Measurements from ENCODE around the gene GULP1. TPM values are rescaled to one million over a fixed set of nuclear protein-coding genes. Genes with fewer than 3 reads are reported as not detected.

Gene GULP1
- total RNA-seq, 1 experiment from 2014 or later: 76.0 TPM

DNA sequence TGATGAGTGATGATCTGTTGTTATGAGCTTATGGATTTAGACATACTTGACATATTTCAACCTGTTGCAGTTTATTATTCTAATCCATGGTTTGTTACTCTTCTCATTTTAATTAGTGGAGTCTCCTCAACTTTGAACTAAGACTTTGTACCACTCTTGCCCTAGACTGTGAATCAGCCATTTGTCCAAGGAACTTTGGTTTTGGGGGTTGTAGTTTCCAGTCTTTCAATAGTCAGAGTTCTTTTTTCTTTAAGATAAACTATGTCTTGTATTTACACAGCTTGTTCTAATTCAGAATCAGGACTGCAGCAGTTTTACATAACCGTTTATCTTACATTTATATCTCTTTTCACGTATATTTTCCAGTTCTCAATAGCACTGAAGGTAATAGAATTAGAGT is 133.6 kb downstream of the GULP1 start:
- intact Hi-C loops (cut with micrococcal nuclease): no loop called here

More for the DNA sequence above, 133.6 kb downstream of the GULP1 start:
- ChIA-PET CTCF (no interaction called here), RAD21 (ENCODE audit: low non-redundant PET in 1 of 2, low total read pairs in 2 of 2, uncharacterized antibody in 2 of 2, unreplicated experiment in 2 of 2) (no interaction called here), POLR2A (no interaction called here)
- H4K20me1 ChIP-seq (ENCODE audit: insufficient read depth): no peaks in the 10 kb centered on the region
- no peak overlapping the region for H2AFZ ChIP-seq (ENCODE audit: low read depth, low read length, poor library complexity, severe bottlenecking)
- H3K9me3 ChIP-seq (ENCODE audit: control insufficient read depth in 1 of 2, insufficient read depth in 1 of 2, low read depth in 1 of 2, low read length in 2 of 2): no peaks in the 10 kb centered on the region
- TF ChIP-seq POLR2AphosphoS5 (IDR thresholded peaks at IDR 0.05; ENCODE audit: low read depth, low read length): no peak
- TF ChIP-seq, protein P1, sequence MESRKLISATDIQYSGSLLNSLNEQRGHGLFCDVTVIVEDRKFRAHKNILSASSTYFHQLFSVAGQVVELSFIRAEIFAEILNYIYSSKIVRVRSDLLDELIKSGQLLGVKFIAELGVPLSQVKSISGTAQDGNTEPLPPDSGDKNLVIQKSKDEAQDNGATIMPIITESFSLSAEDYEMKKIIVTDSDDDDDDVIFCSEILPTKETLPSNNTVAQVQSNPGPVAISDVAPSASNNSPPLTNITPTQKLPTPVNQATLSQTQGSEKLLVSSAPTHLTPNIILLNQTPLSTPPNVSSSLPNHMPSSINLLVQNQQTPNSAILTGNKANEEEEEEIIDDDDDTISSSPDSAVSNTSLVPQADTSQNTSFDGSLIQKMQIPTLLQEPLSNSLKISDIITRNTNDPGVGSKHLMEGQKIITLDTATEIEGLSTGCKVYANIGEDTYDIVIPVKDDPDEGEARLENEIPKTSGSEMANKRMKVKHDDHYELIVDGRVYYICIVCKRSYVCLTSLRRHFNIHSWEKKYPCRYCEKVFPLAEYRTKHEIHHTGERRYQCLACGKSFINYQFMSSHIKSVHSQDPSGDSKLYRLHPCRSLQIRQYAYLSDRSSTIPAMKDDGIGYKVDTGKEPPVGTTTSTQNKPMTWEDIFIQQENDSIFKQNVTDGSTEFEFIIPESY (IDR thresholded peaks at IDR 0.05; ENCODE audit: extremely low read depth, insufficient replicate concordance, low read length): no peak
- TF ChIP-seq CEBPB (IDR thresholded peaks at IDR 0.05; ENCODE audit: low read depth): no peak
- TF ChIP-seq JUND (IDR thresholded peaks at IDR 0.05): no peak
- no peak for TF ChIP-seq SIN3A (IDR thresholded peaks at IDR 0.05; ENCODE audit: low read depth)
- no peak for TF ChIP-seq ZFX (IDR thresholded peaks at IDR 0.05)
- no peak for TF ChIP-seq EZH2 (IDR thresholded peaks at IDR 0.05)
- TF ChIP-seq, protein P2, sequence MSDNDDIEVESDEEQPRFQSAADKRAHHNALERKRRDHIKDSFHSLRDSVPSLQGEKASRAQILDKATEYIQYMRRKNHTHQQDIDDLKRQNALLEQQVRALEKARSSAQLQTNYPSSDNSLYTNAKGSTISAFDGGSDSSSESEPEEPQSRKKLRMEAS (IDR thresholded peaks at IDR 0.05): no peak
- TF ChIP-seq EGR1 (IDR thresholded peaks at IDR 0.05; ENCODE audit: low read depth): no peak
- no peak for TF ChIP-seq SP1 (IDR thresholded peaks at IDR 0.05; ENCODE audit: low read depth)
- TF ChIP-seq ZNF274 (IDR thresholded peaks at IDR 0.05; ENCODE audit: low read depth, low read length): no peak
- TF ChIP-seq TCF7L2 (IDR thresholded peaks at IDR 0.05; ENCODE audit: borderline replicate concordance, extremely low read depth, insufficient read depth, insufficient read length): no peak
- no peak for TF ChIP-seq POLR2A (IDR thresholded peaks at IDR 0.05; ENCODE audit: borderline replicate concordance, extremely low read depth, insufficient read depth, insufficient read length)
- TF ChIP-seq, protein P3, sequence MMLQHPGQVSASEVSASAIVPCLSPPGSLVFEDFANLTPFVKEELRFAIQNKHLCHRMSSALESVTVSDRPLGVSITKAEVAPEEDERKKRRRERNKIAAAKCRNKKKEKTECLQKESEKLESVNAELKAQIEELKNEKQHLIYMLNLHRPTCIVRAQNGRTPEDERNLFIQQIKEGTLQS (IDR thresholded peaks at IDR 0.05): no peak
- TF ChIP-seq RAD21 (IDR thresholded peaks at IDR 0.05; ENCODE audit: low read depth): no peak
- no peak for TF ChIP-seq FOSL1 (IDR thresholded peaks at IDR 0.05; ENCODE audit: low read depth)
- no peak for TF ChIP-seq EZH2phosphoT487 (IDR thresholded peaks at IDR 0.05; ENCODE audit: borderline replicate concordance)
- TF ChIP-seq SRF (IDR thresholded peaks at IDR 0.05; ENCODE audit: low read depth): no peak
- ATAC-seq (no peak), DNase-seq (ENCODE audit: low read depth, low spot score) (no peak)
- H3K36me3 ChIP-seq (ENCODE audit: control insufficient read depth in 1 of 2, insufficient read depth in 2 of 2, low read length in 2 of 2): 0 out of 4 replicates have a peak, but pooled peaks cover 0 to 8% of the 10 kb centered on the region in 2 experiments
- no peak overlapping the region for H3K9ac ChIP-seq (ENCODE audit: low read length)
- no peak overlapping the region for H3K4me2 ChIP-seq (ENCODE audit: low read length)
- H3K27me3 ChIP-seq (ENCODE audit: insufficient read depth, low read length): no peaks in the 10 kb centered on the region
- H3K27ac ChIP-seq (ENCODE audit: low read depth, low read length): no peak overlapping the region
- H3K4me3 ChIP-seq (replicated peaks in 1 of 2; ENCODE audit: low read depth in 1 of 2, low read length in 2 of 2): no peak overlapping the region
- no peaks in the 10 kb centered on the region for H3K9me2 ChIP-seq (ENCODE audit: insufficient read depth)
- H3K79me2 ChIP-seq (ENCODE audit: insufficient read depth, low read length): peaks cover 26% of the 10 kb centered on the region
- H3K4me1 ChIP-seq (ENCODE audit: control insufficient read depth in 1 of 2, insufficient read depth in 2 of 2, low read length in 2 of 2): no peaks in the 10 kb centered on the region
- BruUV-seq (replicated peaks): no TSS peak
